HEK293 (cell line): ENCODE results near the gene HID1.

Experiments
- CTCF ChIP-seq: fragments of 450-650 bp; formaldehyde crosslinking; IDR thresholded peaks from 2 replicates; pipeline ENCODE4 v1.5.1; 2016; ENCODE audit warnings: missing biosample characterization, missing genetic modification characterization
- MZF1 ChIP-seq: fragments of 450-650 bp; formaldehyde crosslinking; IDR thresholded peaks from 2 replicates; pipeline ENCODE4 v1.5.1; 2017; ENCODE audit warnings: missing biosample characterization, missing genetic modification characterization, borderline replicate concordance
- TCF7L2 ChIP-seq: IDR thresholded peaks from 2 replicates; pipeline ENCODE4 v1.6.1; 2011; ENCODE audit warnings: low read depth, mild to moderate bottlenecking, inconsistent platforms, low read length, moderate library complexity, borderline replicate concordance
- ZNF112 ChIP-seq: fragments of 450-650 bp; formaldehyde crosslinking; IDR thresholded peaks from 2 replicates; pipeline ENCODE4 v1.5.0; 2017; ENCODE audit warnings: missing biosample characterization, missing genetic modification characterization
- ZNF138 ChIP-seq: fragments of 450-650 bp; formaldehyde crosslinking; IDR thresholded peaks from 2 replicates; pipeline ENCODE4 v1.5.1; 2016; ENCODE audit warnings: missing biosample characterization, missing genetic modification characterization, borderline replicate concordance
- ZNF274 ChIP-seq, 2 experiments: fragments of 200-500 bp in 1 of 2; fragments of 450-650 bp in 1 of 2; sonication (Bioruptor generic) in 1 of 2; formaldehyde crosslinking in 1 of 2; IDR thresholded peaks; 2 replicates each; pipeline versions ENCODE4 v1.5.1 to v1.6.1; 2014 to 2016; ENCODE audit warnings: borderline replicate concordance in 1 of 2, inconsistent platforms in 1 of 2, low read length in 1 of 2, missing biosample characterization in 1 of 2, missing genetic modification characterization in 1 of 2
- ZNF624 ChIP-seq: fragments of 450-650 bp; formaldehyde crosslinking; IDR thresholded peaks from 2 replicates; pipeline ENCODE4 v1.5.1; 2017; ENCODE audit warnings: missing biosample characterization, missing genetic modification characterization
- ZNF626 ChIP-seq: fragments of 450-650 bp; sonication (Bioruptor Pico); formaldehyde crosslinking; IDR thresholded peaks from 2 replicates; pipeline ENCODE4 v1.5.1; 2018; ENCODE audit warnings: missing biosample characterization, missing genetic modification characterization, inconsistent platforms
- ZNF76 ChIP-seq: fragments of 450-650 bp; formaldehyde crosslinking; IDR thresholded peaks from 2 replicates; pipeline ENCODE4; 2016; ENCODE audit warnings: low read depth, missing biosample characterization, missing genetic modification characterization, borderline replicate concordance
- TF ChIP-seq, protein P1 (sequence below): fragments of 450-650 bp; formaldehyde crosslinking; IDR thresholded peaks from 2 replicates; pipeline ENCODE4 v1.5.1; 2016; ENCODE audit warnings: missing biosample characterization, missing genetic modification characterization, borderline replicate concordance

- TF ChIP-seq CTCF (tag by site-specific recombination) (no peak), ZNF624 (tag by site-specific recombination) (no peak), MZF1 (no peak), ZNF274 (IDR thresholded peaks at IDR 0.05; ENCODE audit: low read length) (no peak), ZNF274 (tag by site-specific recombination; IDR thresholded peaks at IDR 0.05; ENCODE audit: borderline replicate concordance) (no peak), ZNF112 (no peak), TCF7L2 (no peak), ZNF626 (tag by site-specific recombination) (no peak), ZNF138 (tag by site-specific recombination) (no peak), ZNF76 (tag by site-specific recombination) (no peak)
- TF ChIP-seq, protein P1, sequence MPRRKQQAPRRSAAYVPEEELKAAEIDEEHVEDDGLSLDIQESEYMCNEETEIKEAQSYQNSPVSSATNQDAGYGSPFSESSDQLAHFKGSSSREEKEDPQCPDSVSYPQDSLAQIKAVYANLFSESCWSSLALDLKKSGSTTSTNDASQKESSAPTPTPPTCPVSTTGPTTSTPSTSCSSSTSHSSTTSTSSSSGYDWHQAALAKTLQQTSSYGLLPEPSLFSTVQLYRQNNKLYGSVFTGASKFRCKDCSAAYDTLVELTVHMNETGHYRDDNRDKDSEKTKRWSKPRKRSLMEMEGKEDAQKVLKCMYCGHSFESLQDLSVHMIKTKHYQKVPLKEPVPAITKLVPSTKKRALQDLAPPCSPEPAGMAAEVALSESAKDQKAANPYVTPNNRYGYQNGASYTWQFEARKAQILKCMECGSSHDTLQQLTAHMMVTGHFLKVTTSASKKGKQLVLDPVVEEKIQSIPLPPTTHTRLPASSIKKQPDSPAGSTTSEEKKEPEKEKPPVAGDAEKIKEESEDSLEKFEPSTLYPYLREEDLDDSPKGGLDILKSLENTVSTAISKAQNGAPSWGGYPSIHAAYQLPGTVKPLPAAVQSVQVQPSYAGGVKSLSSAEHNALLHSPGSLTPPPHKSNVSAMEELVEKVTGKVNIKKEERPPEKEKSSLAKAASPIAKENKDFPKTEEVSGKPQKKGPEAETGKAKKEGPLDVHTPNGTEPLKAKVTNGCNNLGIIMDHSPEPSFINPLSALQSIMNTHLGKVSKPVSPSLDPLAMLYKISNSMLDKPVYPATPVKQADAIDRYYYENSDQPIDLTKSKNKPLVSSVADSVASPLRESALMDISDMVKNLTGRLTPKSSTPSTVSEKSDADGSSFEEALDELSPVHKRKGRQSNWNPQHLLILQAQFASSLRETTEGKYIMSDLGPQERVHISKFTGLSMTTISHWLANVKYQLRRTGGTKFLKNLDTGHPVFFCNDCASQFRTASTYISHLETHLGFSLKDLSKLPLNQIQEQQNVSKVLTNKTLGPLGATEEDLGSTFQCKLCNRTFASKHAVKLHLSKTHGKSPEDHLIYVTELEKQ (tag by site-specific recombination): no peak; the same call in 1 of the 2 replicates
Measured at GRCh38 chr17:75011401-75012095, 39.0 kb upstream of the HID1 start.
